WERI-Rb-1 (cell line): ENCODE measurements around the gene AFF3.

Experiments used
- DNase-seq: peaks from one replicate; pipeline ENCODE4 v3.0.0-alpha.2; 2020
- H3K27ac ChIP-seq: fragments of 250-450 bp; sonication (Bioruptor Pico); 2 replicates; pipeline ENCODE4 v1.5.1; 2020; ENCODE audit warnings: mild to moderate bottlenecking, moderate library complexity
- H3K27me3 ChIP-seq: fragments of 250-450 bp; sonication (Bioruptor Pico); 2 replicates; pipeline ENCODE4 v1.5.1; 2021; ENCODE audit warnings: mild to moderate bottlenecking, low read depth, moderate library complexity; ENCODE audit not compliant: insufficient read depth, severe bottlenecking
- H3K36me3 ChIP-seq: fragments of 250-450 bp; sonication (Bioruptor Pico); 2 replicates; pipeline ENCODE4 v1.5.1; 2020; ENCODE audit warnings: mild to moderate bottlenecking, moderate library complexity
- H3K4me3 ChIP-seq: 2 replicates; pipeline ENCODE4 v1.5.1; 2011; ENCODE audit warnings: low read depth, mild to moderate bottlenecking, control low read depth, low read length
- H3K9me3 ChIP-seq: fragments of 250-450 bp; sonication (Bioruptor Pico); 2 replicates; pipeline ENCODE4 v1.5.1; 2021; ENCODE audit warnings: mild to moderate bottlenecking, moderate library complexity; ENCODE audit not compliant: severe bottlenecking
- TF ChIP-seq, protein P1 (sequence below): IDR thresholded peaks from 2 replicates; pipeline ENCODE4 v1.5.1; 2011; ENCODE audit warnings: low read depth, mild to moderate bottlenecking, control low read depth, inconsistent platforms, low read length

The AFF3 gene

DNA sequence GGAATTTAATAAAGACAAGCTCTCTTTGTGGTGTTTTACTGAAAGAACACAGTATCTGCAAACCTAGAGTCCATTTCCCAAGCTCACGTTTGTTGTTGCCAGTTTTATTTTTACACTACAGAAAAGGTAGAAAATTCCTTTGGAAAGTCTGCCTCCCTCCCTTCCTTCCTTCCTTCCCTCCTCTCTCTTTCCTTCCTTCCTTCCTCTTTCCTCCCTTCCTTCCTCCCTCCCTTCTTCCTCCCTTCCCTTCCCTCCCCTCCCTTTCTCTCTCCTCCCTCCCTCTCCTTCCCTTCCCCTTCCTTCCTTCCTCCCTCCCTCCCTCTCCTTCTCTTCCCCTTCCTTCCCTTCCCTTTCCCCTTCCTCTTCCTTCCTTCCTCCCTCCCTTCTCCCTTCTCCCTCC is 516.2 kb downstream of the AFF3 start:
- Histone ChIP-seq H3K27ac (no peak overlapping the region), H3K36me3 (no peaks in the 10 kb centered on the region), H3K4me3 (no peak overlapping the region), H3K9me3 (no peaks in the 10 kb centered on the region), H3K27me3 (no peaks in the 10 kb centered on the region)
- TF ChIP-seq, protein P1, sequence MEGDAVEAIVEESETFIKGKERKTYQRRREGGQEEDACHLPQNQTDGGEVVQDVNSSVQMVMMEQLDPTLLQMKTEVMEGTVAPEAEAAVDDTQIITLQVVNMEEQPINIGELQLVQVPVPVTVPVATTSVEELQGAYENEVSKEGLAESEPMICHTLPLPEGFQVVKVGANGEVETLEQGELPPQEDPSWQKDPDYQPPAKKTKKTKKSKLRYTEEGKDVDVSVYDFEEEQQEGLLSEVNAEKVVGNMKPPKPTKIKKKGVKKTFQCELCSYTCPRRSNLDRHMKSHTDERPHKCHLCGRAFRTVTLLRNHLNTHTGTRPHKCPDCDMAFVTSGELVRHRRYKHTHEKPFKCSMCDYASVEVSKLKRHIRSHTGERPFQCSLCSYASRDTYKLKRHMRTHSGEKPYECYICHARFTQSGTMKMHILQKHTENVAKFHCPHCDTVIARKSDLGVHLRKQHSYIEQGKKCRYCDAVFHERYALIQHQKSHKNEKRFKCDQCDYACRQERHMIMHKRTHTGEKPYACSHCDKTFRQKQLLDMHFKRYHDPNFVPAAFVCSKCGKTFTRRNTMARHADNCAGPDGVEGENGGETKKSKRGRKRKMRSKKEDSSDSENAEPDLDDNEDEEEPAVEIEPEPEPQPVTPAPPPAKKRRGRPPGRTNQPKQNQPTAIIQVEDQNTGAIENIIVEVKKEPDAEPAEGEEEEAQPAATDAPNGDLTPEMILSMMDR = no peak
- no peak for DNase-seq

DNA sequence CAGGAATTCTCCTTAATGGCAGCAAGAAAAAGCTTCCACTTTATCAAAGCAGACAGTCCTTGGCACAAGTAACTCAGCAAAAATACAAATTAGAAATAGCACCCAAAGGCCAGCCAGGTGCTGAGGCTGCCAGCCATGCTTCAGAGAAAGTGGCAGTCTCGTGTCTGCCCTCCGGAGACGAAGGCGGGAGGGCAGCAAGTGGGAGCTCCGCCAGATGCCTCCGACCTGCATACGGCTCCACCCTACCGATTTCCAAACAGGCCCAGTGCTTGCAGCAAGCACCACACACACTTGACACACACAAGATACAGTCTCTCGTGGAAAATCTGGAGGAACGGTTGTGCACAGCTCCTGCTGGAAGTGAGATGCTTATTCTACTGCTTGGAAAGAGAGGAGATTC is 517.7 kb downstream of the AFF3 start:
- Histone ChIP-seq H3K4me3 (no peak overlapping the region), H3K27ac (no peak overlapping the region), H3K27me3 (no peaks in the 10 kb centered on the region), H3K9me3 (no peaks in the 10 kb centered on the region), H3K36me3 (no peaks in the 10 kb centered on the region)
- TF ChIP-seq, protein P1 = no peak
- no peak for DNase-seq

DNA sequence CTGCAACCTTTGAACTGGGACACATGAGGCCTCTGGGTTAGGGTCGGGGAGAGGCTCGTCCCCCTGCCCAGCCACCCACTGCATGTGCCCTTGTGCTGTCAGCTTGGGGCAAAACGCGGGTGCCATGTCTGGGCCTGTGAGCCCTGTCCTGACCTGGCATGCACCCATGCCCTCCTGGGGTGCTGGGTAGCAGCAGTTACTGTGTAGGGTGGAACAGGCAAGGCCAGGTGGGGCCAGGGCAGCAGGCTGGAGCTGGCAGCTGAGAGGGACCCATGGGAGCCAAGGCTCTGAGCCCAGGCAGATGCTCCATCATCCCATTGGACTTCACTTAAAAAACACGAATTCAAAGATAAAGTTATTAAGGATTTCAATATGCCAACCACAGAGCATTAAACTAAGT is 518.8 kb downstream of the AFF3 start:
- no peak overlapping the region for H3K4me3 ChIP-seq
- H3K36me3 ChIP-seq = no peaks in the 10 kb centered on the region
- H3K9me3 ChIP-seq = no peaks in the 10 kb centered on the region
- no peaks in the 10 kb centered on the region for H3K27me3 ChIP-seq
- TF ChIP-seq, protein P1 = no peak
- no peak overlapping the region for H3K27ac ChIP-seq
- DNase-seq = no peak

DNA sequence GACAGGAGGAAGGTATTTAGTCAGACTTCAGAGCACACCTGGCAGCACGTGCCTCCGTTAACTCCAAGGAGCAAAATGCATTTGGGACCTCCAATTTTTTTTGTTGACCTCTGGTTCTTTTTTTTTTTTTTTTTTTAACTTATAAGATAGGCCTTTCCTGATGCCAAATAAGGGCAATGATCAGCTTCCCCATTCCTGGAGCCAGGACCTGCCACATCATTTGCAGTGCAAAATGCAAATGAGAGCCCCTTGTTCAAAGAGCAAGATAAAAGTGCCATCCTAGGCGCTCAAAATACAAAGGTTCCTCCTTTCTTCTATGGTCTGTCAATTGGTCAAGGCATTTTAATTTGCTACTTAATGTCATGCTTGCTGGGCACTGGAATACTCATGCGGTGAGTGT is 519.4 kb downstream of the AFF3 start:
- TF ChIP-seq, protein P1 = no peak
- no peak overlapping the region for H3K4me3 ChIP-seq
- no peak for DNase-seq
- H3K27ac ChIP-seq = no peak overlapping the region
- H3K9me3 ChIP-seq = no peaks in the 10 kb centered on the region
- H3K36me3 ChIP-seq = no peaks in the 10 kb centered on the region
- no peaks in the 10 kb centered on the region for H3K27me3 ChIP-seq

DNA sequence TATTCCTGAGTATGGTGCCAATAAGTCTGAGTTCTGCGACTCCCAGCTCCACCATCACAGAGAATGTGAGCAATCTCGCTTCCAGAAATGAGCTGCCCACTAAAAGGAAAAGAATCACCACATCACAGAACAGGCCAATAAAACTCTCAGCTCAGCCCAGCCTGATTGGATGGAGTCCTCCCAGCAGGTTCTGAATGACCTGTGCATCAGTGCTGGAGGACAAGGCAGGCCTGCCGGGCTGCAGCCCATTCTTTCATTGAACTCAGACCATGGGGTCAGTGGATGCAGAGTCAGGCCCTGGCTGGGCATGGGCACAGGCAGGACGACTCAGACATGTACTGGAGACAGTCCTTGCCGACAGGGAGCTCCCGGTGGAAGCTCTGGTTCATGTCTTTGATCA is 519.9 kb downstream of the AFF3 start:
- no peak for DNase-seq
- Histone ChIP-seq H3K9me3 (no peaks in the 10 kb centered on the region), H3K4me3 (no peak overlapping the region), H3K27me3 (no peaks in the 10 kb centered on the region), H3K27ac (no peak overlapping the region), H3K36me3 (no peaks in the 10 kb centered on the region)
- TF ChIP-seq, protein P1 = no peak

DNA sequence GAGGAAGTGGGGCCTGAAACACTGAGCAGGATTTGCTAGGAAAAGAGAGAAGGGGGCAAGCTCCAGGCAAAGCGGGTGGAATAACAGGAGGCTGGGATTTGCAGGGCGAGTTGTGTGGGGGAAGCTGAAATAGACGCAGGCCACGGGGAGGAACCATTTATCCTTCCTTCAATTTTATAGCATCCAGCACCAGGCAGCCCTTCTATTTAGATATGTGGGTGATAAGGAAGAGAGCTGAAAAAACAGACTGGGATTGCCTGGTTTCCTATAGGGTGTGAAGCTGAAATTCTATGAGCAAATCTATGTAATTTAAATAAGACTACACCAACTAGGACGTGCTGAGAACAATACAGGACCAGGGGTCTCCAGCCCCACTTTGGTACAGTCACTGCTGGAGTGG is 520.6 kb downstream of the AFF3 start:
- TF ChIP-seq, protein P1 = no peak
- H3K27ac ChIP-seq = no peak overlapping the region
- H3K4me3 ChIP-seq = no peak overlapping the region
- no peaks in the 10 kb centered on the region for H3K27me3 ChIP-seq
- no peaks in the 10 kb centered on the region for H3K9me3 ChIP-seq
- no peaks in the 10 kb centered on the region for H3K36me3 ChIP-seq
- DNase-seq = no peak
